ENCODE results near the gene UGT1A5. TPM values are rescaled to one million over a fixed set of nuclear protein-coding genes. Genes with fewer than 3 reads are reported as not detected.

UGT1A5 gene
- total RNA-seq = not detected
- long read RNA-seq = 0 reads

GRCh38 chr2:233712611-233713261 lies at the start of gene UGT1A5:
TSS of gene UGT1A5 (plus strand) at chr2:233712907. CDS start at chr2:233712992, 85 bp downstream.
- no peak for ATAC-seq
- intact Hi-C loops (cut with DNase I) = no loop called here

GRCh38 chr2:233663911-233664310 lies 48.8 kb upstream of the UGT1A5 start:
- ATAC-seq (no peak), DNase-seq (no peak)
- intact Hi-C loops (cut with DNase I) = no loop called here

More at GRCh38 chr2:233712611-233713261, at the start of gene UGT1A5:
- DNase-seq = no peak

GRCh38 chr2:233668605-233669260 lies 44.0 kb upstream of the UGT1A5 start:
- DNase-seq = no peak
- no peak for ATAC-seq
- intact Hi-C loops (cut with DNase I) = no loop called here

DNA sequence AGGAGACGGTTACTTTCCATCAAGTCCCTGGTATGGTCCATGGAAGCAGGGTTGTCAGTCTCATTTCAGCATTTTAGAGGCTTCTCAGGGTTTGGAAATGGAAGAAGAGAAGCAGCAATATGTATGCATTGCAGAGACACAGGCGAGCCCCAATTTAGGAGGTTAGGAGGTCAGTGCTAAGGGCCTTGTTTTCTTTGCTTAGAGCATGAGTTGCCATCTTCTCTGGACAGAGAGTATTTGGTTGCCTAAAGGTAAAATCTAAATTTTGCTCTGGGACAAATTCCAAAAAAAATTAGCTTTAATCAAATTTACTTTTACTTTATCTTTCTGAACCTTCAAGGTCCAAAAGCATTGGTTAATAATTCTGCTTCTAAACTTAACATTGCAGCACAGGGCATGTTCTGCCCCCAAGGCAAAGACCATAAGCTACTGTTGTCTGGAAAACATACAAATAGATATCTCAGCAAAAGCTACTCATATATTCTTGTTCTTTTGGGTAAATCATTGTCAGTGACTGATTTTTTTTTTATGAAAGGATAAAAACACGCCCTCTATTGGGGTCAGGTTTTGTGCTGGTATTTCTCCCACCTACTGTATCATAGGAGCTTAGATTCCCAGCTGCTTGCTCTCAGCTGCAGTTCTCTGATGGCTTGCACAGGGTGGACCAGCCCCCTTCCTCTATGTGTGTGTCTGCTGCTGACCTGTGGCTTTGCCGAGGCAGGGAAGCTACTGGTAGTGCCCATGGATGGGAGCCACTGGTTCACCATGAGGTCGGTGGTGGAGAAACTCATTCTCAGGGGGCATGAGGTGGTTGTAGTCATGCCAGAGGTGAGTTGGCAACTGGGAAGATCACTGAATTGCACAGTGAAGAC lies 41.2 kb upstream of the UGT1A5 start, which contains the start of gene UGT1A9:
Gene UGT1A9, plus strand, starts transcription at position 609 of the 872 bp plus-strand sequence. Its CDS starts 37 bp downstream, at position 646.
- intact Hi-C loops (cut with DNase I) = no loop called here
- DNase-seq (no peak), ATAC-seq (no peak)

GRCh38 chr2:233672886-233673285 lies 39.8 kb upstream of the UGT1A5 start:
- intact Hi-C loops (cut with DNase I) = no loop called here
- ATAC-seq = no peak
- DNase-seq = no peak

DNA sequence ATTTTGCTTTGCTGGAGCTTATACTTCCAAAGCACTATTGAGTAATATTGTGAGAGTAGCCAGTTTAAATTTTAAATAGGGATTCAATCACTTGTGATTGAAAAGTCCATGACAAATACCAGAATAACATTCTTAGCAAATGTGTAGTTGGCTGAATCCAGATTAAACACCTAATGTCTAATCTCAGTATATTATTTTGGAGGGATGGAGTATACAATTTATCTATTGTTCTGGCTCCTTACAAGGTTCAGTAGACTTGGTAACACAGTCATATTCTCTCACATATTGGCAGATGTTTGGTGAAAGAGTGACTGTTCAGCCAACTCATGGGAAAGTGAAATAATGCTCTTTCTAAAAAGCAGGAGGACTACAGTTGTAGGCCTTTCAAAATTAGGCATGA lies 38.8 kb upstream of the UGT1A5 start:
- ATAC-seq (no peak), DNase-seq (no peak)

GRCh38 chr2:233674314-233674713 lies 38.4 kb upstream of the UGT1A5 start:
- ATAC-seq (no peak), DNase-seq (no peak)
- intact Hi-C loops (cut with DNase I) = no loop called here

More for the DNA sequence above, 38.8 kb upstream of the UGT1A5 start:
- intact Hi-C loops (cut with DNase I) = no loop called here

DNA sequence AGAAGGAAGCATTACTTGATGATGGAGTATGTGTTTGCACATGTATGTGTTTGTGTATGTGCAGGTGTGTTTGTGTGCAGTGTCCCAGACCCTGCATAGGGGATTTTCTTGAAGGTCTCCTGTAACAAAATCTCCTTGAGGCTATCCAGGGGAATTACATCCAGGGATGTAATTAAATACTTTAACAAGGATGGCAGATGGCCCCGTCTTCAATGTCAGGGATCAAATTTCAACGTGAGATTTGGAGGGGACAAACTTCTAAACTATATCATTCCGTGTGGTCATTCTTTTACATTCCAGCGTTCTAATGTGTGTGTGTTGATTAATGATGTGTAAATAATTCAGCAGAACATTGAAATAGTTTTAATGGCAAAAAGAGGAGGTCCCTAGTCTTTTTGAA lies 37.7 kb upstream of the UGT1A5 start:
- DNase-seq (no peak), ATAC-seq (no peak)
- intact Hi-C loops (cut with DNase I) = no loop called here

- intact Hi-C loops (cut with DNase I) = no loop called here
- DNase-seq (no peak), ATAC-seq (no peak)
These were observed 36.7 kb upstream of the UGT1A5 start for GRCh38 chr2:233676046-233676445.

DNA sequence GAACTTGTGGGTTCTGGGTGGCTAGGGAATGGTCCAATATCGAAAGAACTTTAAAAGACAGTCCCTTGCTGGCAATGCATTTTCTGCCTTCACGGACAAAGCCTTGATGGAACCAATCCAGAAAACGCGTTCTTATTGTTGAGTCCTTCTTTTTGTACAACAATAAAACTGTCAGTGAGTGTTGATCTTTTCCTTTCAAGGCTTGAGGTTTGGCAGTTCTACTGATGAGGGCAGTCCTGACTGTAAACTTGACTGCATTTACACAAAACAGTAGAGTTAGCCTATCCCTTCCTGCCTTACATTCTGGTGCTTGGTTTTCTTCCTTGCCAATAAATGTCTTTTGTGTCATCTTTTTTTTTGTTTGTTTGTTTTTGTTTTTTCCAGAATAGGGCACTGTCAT lies 33.5 kb upstream of the UGT1A5 start:
- ATAC-seq = no peak
- DNase-seq = no peak
- intact Hi-C loops (cut with DNase I) = no loop called here

- intact Hi-C loops (cut with DNase I) = no loop called here
- DNase-seq (no peak), ATAC-seq (no peak)
These were observed 32.2 kb upstream of the UGT1A5 start for GRCh38 chr2:233680361-233681045.

- no peak for DNase-seq
- intact Hi-C loops (cut with DNase I) = no loop called here
- no peak for ATAC-seq
These were observed 31.1 kb upstream of the UGT1A5 start, which contains the start of gene UGT1A7 for GRCh38 chr2:233681521-233682099. TSS of gene UGT1A7 (plus strand) at chr2:233681901. CDS start at chr2:233681938, 37 bp downstream.

- ATAC-seq (no peak), DNase-seq (no peak)
- intact Hi-C loops (cut with DNase I) = no loop called here
These were observed 28.1 kb upstream of the UGT1A5 start for GRCh38 chr2:233684640-233685039.

- intact Hi-C loops (cut with DNase I) = no loop called here
- no peak for ATAC-seq
These were observed 25.8 kb upstream of the UGT1A5 start for GRCh38 chr2:233686928-233687327.

DNA sequence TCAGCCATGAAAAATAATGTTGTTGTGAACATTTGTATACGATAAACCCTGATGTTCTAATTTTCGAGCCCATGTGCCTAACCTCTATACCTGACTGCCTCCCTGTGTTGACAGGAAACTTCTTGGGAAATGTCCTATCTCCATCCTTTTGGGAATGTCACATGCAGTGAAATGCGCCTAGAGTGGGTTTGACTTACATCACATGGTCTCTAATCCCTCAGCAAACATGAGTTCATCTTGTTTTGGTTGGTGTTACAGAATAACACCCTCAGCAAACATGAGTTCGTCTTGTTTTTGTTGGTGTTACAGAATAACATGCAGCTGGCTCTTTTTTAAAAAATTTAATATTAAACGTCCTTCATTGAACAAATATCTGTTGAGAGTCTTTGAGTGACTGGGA lies 24.4 kb upstream of the UGT1A5 start:
- DNase-seq (no peak), ATAC-seq (no peak)
- intact Hi-C loops (cut with DNase I) = no loop called here

More at GRCh38 chr2:233686928-233687327, 25.8 kb upstream of the UGT1A5 start:
- no peak for DNase-seq

DNA sequence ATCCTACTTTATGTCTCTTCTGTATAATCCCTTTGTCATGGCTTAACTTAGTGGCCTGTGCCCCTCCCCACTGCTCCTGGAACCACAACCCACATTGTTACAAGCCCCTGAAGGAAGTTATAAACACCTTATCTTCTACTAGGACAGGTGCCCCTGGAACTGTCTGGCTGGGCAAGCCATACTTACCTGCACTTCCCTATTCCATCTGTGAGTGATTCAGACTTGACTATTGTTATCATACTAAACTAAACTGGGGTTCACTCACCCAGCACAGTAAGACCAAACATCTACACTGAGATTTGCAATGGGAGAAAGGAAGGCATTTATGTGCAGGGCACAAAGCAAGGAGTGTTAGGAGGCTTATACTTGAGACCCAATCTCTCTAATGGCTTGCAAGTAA lies 23.7 kb upstream of the UGT1A5 start:
- intact Hi-C loops (cut with DNase I) = no loop called here
- no peak for DNase-seq
- ATAC-seq = no peak

DNA sequence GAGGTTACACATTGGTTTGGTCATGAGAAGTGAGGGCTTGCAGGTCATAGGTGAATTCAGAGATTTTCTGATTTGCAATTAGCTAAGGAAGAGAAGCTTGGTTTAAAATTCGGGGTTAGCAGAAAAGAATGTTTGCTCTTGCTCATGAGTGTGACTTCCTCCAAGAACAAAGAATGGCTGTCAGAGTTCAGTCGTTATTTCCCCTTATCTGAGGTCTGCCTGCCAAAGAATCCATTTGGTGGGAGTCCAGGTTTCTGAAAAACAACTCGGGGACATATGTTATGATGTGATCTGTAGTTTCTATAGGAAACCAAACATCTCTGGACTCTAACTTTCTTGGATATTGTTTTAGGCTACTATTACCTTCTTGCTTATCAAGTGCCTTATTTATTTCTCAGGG lies 23.2 kb upstream of the UGT1A5 start:
- intact Hi-C loops (cut with DNase I) = no loop called here
- ATAC-seq = no peak
- no peak for DNase-seq

DNA sequence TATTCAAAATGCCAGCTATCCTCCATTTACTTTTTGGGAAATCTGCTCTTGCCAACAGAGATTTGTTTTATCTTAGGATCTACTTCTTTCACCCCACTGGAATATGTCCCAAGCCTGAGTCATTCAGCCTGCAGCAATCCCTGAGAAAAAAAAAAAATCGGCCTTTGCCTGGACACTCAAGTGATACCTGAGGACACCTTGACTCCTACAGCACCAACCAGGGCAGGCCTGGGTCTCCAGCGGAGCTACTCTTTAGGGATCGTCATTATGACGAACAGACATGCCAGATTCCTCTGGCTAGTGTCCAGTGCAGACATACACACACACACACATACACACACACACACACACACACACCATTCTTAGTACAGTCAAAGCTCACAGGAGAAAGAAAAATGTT lies 22.3 kb upstream of the UGT1A5 start:
- ATAC-seq = no peak
- intact Hi-C loops (cut with DNase I) = no loop called here
- no peak for DNase-seq
